Dedifferentiated amniotic fluid mesenchymal stem cell (primary cell): Measurements from ENCODE around the gene RPAP3.
A peak's percentile ranks its signal among the peaks of the same experiment; 100 is the strongest.
"Not testable (repeated sequence)": the region's sequence is repeated elsewhere in the genome, so short reads cannot be mapped to it uniquely, and the experiment has no call there.

Source experiments
- DNase-seq: peaks from one replicate; pipeline ENCODE4 v3.0.0-alpha.2; 2016; ENCODE audit errors: extremely low spot score

RPAP3 gene

DNA sequence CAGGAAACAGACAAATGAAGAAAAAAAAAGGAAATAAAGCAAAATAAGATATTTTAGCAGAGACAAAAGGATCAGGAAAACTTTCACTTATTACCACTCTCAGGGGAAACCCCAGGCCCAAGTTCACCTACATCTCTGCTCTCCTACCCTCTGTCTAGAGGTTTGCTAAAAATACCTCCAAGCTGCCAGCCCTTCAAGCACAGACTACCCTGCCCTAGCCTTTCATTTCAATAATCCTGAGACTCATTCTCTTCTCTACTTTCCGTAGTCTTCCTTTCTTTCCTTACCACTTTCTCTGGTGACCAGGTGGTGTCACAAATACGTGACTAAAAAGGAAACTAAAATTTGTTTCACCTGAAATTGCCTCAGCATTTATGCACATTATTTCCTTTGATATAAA is 33.8 kb downstream of the RPAP3 start:
- no peak for DNase-seq

DNA sequence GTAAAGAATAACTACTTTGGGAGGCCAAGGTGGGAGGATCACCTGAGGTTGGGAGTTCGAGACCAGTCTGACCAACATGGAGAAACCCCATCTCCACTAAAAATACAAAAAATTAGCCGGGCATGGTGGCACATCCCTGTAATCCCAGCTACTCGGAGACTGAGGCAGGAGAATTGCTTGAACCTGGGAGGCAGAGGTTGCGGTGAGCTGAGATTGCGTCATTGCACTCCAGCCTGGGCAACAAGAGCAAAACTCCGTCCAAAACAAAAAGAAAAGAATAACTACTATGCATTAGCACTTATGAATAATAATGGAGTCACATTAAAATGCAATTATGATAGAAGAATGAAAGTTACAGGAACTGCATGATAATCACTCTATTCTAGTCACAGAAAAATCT is 37.9 kb downstream of the RPAP3 start:
- DNase-seq, result not testable (repeated sequence)

DNA sequence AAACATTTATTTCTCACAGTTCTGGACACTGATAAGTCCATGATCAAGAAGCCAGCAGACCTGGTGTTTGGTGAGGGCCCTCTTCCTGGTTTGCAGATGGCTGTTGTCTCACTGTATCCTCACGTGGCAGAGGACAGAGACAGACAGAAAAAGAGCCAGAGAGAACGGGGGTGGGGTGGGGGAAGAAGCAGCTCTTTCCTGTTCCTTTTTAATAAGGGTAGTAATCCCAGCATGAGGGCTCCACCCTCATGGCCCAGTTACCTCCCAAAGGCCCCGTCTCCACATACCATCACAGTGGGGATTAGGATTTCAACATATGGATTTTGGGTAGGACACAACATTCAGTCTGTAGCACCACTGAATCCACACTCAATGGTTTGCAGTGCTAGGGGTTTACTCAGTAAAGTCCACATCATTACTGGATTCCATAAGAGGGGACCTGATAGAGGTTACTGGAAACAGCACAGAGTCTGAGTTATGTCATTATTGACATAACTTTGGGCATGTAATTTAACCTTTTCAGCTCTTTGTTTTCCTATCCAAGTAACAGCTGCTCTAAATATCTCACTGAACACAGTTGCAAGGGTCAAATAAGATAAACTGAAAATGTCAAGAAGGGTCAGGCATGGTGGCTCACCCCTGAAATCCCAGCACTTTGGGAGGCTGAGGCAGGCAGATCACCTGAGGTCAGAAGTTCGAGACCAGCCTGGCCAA is 53.2 kb downstream of the RPAP3 start:
- no peak for DNase-seq

DNA sequence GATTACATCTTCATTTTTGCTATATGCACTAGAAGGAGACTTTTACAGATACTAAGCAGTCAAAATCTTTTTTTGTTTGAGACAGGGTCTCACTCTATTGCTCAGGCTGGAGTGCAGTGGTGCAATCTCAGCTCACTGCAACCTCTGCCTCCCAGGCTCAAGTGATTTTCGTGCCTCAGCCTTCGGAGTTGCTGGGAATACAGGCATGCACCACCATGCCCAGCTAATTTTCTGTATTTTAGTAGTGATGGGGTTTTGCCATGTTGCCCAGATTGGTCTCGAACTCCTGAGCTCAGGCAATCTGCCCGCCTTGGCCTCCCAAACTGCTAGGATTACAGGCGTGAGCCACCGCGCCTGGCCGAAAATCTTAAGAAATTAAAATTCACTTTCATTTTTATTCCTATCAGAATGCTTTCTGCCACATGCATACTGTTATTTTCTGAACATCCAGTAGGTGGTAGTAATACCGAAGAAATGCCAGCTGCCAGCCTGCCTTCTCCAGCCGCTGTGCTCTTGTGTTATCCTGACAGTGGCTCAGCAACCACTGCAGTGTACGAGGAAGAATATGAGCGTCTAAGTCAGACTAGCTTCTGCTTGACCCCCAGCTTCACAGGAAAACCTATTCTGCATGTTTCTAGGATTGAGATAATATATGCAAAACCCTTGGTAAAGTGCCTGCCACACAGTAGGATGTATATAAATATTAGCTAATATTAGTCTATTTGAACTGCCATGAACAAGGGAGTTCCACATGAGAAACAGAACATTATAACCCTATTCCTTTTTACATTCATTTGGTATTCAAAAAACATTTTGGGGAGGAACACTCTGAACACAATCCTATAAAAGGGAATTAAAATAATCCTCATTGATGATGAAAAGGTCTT is 54.2 kb downstream of the RPAP3 start:
- peak; percentile 20 for DNase-seq

DNA sequence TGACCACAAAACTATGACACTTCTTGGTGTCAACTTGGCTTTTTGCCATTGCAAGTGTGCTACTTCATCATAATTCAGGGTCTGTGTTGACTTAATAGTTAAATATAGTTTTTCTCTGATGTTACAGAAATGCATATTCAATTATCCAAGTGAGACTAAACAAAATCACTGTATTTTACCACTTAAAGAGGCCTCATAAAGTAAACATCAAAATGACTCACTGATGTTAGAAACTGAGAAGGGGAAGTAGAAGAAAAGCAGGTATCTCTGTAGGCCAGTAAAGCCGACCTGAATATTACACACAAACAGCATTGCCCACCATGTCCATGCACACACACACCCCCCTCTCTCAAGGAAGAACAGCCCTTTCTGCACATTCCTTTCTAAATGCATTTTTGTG is 55.4 kb downstream of the RPAP3 start:
- DNase-seq, result no peak

DNA sequence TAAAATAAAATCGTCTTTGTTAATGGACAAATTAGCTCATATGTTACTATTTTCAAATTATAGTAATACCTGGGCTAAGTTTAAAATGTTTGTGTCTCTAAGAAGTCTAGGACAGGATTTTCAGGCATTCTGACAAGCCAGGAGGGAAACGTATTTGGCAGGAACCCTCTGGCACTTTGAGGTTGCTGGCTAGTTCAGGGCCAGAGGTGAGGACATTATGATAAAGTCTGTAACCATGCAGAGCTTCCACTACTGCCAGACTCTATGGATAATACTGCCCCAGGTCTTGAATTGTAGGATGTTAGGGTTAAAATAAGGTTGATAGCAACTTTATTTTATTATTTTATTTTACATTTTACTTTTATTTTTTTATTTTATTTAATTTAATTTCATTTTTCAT is 56.4 kb downstream of the RPAP3 start:
- no peak for DNase-seq

DNA sequence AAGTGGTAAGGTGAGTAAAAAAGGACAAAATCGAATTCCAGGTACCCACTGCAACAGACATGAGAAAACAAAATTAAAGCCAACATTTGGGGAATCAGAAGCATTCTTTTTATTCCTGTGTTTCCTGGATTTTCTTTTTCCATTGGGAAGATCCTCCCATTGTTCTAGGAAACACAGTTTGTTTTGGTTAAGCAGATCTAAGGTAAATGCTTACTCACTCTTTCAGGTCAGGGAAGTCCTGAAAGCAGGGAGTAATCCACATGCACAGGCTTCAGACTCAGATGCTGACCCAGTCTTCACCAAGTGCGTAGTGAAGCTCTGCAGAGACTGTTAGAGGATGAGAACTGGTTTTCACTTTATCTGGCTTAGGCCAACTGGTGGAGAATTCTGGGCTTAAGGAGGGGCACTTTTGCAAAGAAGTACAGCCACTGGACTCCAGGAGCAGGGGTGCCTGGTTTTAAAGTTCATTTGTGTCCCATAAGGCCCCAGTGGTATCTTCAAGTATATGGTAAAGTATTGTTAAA is 57.7 kb downstream of the RPAP3 start:
- DNase-seq, result no peak

DNA sequence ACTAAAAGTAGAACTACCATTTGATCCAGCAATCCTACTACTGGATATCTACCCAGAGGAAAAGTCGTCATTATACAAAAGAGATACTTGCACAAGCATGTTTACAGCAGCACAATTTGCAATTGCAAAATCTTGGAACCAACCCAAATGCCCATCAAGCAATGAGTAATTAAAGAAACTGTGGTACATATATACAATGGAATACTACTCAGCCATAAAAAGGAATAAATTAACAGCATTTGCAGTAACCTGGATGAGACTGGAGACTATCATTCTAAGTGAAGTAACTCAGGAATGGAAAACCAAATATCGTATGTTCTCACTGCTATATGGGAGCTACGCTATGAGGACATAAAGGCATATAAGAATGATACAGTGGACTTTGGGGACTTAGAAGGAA is 63.5 kb downstream of the RPAP3 start:
- not testable (repeated sequence) for DNase-seq

DNA sequence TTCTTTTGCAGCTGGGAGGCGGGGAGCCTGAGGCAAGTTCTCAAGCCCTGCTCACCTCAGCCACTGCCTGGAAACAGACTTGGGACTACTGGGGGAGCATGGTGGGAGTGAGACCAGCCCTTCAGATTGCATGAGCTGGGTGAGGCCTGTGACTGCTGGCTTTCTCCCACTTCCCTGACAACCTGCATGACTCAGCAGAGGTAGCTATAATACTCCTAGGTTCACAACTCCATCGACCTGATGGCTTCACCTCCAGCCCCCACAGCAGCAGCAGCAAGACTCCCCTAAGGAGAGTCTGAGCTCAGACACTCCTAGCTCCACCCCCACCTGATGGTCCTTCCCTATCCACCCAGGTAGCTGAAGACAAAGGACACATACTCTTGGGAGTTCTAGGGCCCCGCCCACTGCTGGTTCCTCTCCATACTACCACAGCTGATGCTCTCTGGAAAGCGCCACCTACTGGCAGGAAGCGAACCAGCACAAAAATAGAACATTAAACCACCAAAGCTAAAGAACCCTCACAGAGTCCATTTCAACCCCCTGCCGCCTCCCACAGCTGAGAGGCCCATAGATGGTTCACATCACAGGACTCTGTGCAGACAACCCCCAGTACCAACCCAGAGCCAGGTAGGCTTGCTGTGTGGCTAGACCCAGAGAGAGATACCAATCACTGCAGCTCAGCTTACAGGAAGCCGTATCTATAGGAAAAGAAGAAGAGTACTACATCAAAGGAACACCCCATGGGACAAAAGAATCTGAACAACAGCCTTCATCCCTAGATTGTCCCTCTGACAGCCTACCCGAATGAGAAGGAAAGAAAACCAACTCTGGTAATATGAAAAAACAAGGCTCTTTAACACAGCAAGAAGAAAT is 68.7 kb downstream of the RPAP3 start:
- no peak for DNase-seq

DNA sequence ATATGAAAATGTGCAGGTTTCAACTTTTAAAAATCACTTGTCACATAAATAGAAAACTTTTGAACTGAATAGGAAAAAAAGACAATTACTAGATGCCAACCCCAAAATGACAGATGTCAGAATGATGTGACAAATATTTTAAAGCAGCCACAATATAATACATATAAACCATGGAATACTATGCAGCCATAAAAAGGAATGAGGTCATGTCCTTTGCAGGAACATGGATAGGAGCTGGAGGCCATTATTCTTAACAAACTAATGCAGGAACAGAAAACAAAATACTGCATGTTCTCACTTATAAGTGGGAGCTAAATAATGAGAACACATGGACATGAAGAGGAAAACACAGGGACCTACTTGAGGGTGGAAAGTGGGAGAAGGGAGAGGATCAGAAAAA is 70.1 kb downstream of the RPAP3 start:
- DNase-seq, result not testable (repeated sequence)

DNA sequence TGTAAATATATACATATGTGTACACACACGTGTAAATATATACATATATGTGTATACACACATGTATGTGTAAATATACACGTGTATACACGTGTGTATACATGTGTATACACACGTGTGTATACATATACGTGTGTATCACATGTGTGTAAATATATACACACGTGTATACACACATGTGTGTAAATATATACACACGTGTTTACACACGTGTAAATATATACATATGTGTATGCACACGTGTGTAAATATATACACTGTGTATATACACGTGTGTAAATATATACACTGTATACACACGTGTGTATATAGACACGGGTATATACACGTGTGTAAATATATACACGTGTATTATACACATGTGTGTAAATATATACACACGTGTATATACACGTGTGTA is 71.7 kb downstream of the RPAP3 start:
- DNase-seq, result no peak

DNA sequence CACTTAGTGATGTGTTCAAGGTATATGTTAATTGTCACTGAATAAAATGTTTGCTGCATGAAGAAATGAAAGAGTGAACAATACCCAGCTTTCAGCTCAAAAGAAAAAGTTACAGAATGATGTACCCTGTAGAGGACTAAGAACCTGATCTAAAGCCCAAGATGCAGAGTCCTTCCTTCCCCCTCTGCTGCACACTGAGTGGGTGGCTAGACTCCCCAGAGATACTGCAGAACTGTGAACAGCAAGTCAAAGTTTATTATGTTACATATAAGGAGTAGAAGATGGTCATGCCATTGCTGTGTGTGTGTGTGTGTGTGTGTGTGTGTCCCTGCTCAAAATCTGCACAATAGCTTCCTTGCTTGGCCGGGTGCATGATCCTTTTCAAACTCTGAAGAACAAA is 83.9 kb downstream of the RPAP3 start:
- DNase-seq, result no peak

DNA sequence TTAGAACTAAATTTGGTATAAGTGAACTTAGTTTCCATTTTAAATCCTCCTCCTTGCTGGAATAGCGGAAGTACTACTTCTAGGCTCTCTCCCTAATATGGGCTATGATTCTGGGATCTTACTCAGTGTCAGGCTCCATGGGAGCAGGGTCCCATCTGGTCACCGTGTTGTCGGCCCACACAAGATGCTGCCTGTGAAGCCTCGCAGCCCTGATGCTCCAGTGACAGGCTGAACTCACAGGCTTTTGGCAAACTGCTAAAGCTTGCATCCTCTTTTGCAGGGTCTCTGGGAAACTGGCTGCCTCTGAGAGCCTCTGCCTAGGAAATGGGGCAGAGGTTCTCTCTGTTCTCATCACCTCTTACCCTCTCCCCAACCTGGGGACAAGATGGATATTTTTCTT is 88.4 kb downstream of the RPAP3 start:
- DNase-seq, result no peak

DNA sequence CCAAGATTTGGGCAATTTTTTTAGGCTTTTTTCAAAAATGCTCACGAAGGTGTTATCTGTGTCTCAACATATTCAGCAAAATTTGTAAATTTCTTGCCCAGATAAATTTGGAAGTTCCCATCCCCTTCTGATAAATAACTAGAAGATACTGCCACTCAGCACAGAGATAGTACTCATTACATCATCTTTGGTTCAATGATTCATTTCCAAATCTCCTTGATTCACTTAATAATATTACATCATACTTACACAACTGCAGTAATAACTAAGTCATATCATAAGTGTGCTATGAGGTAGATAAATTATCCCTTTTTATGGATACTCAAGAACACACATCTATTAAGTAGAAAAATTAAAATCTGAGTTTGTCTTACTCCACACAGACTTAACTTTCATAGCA is 89.4 kb downstream of the RPAP3 start:
- DNase-seq, result no peak

DNA sequence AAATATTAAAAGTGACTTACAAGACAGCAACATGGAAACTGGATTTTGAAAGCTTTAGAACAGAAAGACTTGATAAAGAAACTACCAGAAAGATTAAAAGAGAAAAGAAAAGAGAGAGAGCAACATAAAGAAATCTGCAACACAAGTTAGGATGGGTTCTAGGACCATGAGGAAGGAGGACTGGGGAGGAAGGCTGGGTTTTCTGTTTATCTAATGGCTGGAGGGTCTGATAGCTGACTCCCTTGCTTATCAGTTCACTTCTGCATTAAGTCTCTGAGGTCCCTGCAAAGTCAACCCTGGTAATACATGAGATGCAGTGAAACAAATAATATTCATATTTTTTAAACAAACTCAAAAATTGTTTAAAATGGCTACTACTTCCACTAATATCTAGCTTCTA is 90.1 kb downstream of the RPAP3 start:
- no peak for DNase-seq

DNA sequence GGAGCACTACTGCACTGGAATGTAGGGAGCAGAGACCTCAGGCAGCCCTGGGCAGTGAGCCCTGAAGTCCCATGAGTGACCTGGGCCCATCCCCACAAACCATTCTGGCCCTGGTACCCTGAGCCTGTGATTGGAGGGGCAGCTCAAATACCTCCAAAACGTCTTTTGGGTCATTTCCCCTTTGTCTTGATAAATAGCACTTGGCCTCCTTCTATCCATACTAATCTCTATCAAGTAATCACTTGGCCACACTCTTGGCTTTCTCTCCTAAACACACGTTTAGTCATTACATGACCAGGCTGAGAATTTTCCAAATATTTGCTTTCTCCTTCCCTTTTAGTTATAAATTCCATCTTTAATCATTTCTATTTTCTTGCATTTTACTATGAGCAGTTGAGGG is 91.3 kb downstream of the RPAP3 start:
- DNase-seq, result no peak

DNA sequence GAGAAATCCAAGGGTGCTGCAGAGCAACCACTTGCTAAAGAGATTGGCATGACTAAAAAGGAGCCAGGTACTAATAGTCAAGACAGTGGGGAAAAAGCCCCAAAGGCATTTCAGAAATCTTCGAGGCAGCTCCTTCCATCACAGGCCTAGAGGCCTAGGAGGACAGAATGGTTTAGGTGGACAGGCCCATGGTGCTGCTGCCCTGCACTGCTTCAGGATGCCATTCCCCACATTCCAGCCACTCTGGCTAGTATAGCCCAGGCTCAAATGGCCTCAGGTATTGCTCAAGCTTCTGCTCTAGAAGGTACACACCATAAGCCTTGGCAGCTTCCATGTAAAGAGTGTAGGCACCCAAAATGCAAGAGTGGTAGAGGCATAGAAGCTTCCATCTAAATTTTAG is 92.9 kb downstream of the RPAP3 start:
- DNase-seq, result no peak

DNA sequence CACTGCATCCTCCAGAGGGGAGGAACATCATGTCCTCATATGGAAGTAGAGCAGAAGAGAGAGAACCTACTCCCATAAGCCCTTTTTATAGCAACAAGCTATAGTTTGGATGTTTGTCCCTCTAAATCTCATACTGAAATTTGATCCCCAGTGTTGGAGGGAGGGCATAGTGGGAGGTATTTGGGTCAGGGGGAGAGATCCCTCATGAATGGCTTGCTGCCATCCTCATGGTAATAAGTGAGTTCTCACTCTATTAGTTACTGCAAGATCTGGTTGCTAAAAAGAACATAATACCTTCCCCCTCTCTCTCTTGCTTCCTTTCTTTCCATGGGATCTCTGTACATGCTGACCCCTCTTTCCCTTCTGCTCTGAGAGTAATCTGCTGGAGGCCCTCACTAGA is 93.9 kb downstream of the RPAP3 start:
- no peak for DNase-seq
